Inflammatory macrophage treated with lipopolysaccharide for 4 hours (primary cell): ENCODE measurements around the gene MCM5.
A peak's percentile ranks its signal among the peaks of the same experiment; 100 is the strongest.

Source experiments
- DNase-seq: peaks from one replicate; pipeline ENCODE4 v3.0.0-alpha.2; 2020

Gene MCM5

GRCh38 chr22:35379146-35379993 lies 20.6 kb upstream of the MCM5 start:
- DNase-seq, result no peak

- peak; percentile 48 for DNase-seq
Measured at GRCh38 chr22:35380013-35380412, 19.9 kb upstream of the MCM5 start.

- DNase-seq, result peak; percentile 96
Measured at GRCh38 chr22:35380537-35381423, 19.2 kb upstream of the MCM5 start, which contains the start of gene HMOX1. Gene HMOX1, plus strand, starts transcription at chr22:35381096. Its CDS starts 78 bp downstream, at chr22:35381174.

GRCh38 chr22:35381424-35382009 lies 18.4 kb upstream of the MCM5 start:
- no peak for DNase-seq

GRCh38 chr22:35383679-35384071 lies 16.3 kb upstream of the MCM5 start:
- peak; percentile 23 for DNase-seq

GRCh38 chr22:35384527-35384926 lies 15.4 kb upstream of the MCM5 start:
- DNase-seq, result no peak

GRCh38 chr22:35384975-35385588 lies 14.9 kb upstream of the MCM5 start:
- no peak for DNase-seq

- DNase-seq, result no peak
Measured at GRCh38 chr22:35386670-35387288, 13.2 kb upstream of the MCM5 start.

GRCh38 chr22:35390933-35391332 lies 9.0 kb upstream of the MCM5 start:
- DNase-seq, result no peak

- DNase-seq, result no peak
Measured at GRCh38 chr22:35392357-35392756, 7.6 kb upstream of the MCM5 start.

GRCh38 chr22:35393116-35394010 lies 6.6 kb upstream of the MCM5 start:
- DNase-seq, result no peak

- no peak for DNase-seq
Measured at GRCh38 chr22:35394011-35394312, 6.0 kb upstream of the MCM5 start.

GRCh38 chr22:35394810-35395563 lies 5.0 kb upstream of the MCM5 start:
- no peak for DNase-seq

GRCh38 chr22:35396622-35397021 lies 3.3 kb upstream of the MCM5 start:
- peak; percentile 85 for DNase-seq

GRCh38 chr22:35397095-35397904 lies 2.6 kb upstream of the MCM5 start:
- peak; percentile 32 for DNase-seq

- no peak for DNase-seq
Measured at GRCh38 chr22:35398591-35398973, 1.4 kb upstream of the MCM5 start.

- no peak for DNase-seq
Measured at GRCh38 chr22:35399114-35399677, 744 bp upstream of the MCM5 start.

GRCh38 chr22:35400501-35400790 lies 506 bp downstream of the MCM5 start:
- no peak for DNase-seq

GRCh38 chr22:35401863-35402262 lies 1.9 kb downstream of the MCM5 start:
- no peak for DNase-seq

GRCh38 chr22:35403356-35403755 lies 3.4 kb downstream of the MCM5 start:
- DNase-seq, result no peak
